CD4-positive, alpha-beta T cell treated with Interleukin-15 for 1 hour (primary cell): Measurements from ENCODE around the gene PMP22.
"Not testable (repeated sequence)": the region's sequence is repeated elsewhere in the genome, so short reads cannot be mapped to it uniquely, and the experiment has no call there.

Source experiments
- DNase-seq: peaks from one replicate; pipeline ENCODE4 v3.0.0-alpha.2; 2020

Gene PMP22

DNA sequence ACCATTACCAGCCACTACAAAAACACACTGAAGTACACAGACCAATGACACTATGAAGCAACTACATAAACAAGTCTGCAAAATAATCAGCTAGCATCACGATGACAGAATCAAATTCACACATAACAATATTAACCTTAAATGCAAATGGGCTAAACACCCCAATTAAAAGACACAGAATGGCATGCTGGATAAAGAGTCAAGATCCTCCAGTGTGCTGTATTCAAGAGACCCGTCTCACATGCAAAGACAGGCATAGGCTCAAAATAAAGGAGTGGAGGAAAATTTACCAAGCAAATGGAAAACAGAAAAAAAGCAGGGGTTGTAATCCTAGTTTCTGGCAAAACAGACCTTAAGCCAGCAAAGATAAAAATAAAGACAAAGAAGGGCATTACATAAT lies 64.6 kb downstream of the PMP22 start:
- not testable (repeated sequence) for DNase-seq

DNA sequence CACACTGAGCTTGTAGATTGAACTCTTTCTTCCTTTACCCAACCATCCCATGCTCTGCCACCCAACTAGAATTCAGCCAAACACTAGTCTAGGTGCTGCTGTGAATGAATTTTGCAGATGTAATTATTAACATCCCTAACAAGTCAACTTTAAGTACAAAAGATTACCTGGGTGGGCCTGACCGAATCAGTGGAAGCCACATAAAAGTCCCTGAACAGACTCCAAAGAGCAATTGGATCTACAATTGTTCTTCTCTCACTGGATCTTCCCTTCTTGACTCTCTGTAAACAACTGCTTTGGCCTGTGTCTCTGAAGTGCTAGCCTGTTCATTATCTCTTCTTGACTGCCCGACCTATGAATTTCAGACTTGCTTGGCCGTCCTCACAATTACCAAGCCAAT lies 67.9 kb downstream of the PMP22 start:
- no peak for DNase-seq

DNA sequence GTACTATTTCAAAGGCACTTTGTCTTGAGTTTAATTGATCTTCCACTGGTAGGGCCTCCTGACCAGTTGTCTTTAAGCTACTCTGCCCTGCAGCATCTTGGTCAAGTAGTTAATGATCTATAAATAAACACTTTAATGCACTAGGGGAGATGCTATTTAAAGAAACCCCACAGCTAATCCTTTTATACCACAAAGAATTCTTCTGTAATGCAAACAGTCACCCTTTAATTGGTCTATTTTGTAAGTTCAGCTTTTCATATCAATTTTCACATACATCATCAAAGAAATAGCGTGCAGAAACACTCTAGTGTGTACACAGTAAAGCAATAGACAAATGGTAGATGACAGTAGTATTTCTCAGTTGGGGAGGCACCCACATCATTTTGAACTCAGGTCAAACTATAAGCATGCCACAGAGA lies 70.3 kb downstream of the PMP22 start:
- DNase-seq, result no peak

DNA sequence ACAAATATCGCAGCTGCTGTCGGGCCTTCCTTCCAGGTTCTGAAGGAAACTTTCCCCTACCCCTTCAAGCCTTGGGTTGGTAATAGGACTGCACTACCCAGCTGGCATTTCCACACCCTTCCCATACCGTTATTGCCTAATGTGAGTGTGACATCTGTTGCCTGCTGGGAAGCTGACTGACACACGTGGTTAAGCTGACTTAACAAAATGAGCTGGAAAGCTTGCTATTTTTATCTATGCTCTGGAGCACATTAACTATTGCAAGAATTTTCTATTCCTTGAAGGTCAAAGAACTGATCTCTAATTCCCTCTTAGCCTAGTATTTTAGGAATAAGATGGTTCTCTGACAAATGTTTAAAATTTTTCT lies 79.5 kb downstream of the PMP22 start:
- no peak for DNase-seq

DNA sequence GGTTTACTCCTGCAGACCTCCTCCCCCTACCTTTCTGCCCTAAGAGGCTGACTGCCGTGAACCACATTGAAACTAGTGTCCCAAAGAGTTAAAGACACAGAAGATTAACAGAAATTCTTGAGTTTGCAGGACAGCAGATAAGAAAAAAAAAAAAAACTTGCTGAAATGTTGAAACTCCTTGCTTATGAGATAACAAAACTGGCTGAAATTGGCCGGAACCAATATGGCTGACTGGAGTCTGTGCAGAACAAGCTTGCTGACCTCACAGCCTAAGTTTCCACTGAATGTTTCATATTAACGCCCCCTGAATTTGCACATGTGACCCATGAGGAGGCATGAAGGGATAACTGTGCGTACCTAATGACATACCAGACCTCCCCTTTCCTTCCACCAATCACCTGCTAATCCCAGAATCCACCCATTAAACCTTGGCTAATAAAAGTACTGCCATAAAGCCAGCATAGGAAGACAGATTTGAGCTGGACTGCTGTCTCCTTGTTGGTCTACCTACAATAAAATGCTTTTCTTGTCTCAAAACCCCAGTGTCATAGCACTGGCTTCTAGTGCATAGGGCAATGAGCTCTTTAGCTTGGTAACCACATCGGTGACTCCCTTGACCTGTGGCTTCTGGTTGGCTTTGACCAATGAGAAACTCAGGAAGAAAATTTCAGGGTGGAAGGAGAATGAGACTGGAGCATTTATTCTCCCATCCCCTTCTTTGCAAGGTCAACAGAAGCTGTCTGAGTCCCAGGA lies 80.1 kb downstream of the PMP22 start:
- no peak for DNase-seq

DNA sequence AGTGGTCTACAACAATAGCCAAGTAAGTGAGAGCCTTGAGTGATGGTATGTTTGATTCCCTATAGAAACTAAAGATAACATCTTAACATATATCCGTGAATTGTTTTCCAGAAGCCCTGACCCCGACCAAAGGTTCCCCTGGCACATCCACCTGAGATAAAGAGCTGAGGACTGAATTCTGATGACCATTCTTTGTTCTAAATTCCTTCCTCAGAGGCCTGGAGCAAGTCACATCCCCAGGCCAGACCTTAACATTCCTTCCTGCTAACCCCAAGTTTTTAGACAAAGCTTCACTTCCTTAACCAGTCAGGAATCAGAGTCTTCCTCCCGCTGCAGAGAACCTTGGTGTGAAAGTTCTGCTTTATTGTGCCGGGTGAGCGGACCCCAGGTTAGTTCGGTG lies 83.3 kb downstream of the PMP22 start:
- no peak for DNase-seq

DNA sequence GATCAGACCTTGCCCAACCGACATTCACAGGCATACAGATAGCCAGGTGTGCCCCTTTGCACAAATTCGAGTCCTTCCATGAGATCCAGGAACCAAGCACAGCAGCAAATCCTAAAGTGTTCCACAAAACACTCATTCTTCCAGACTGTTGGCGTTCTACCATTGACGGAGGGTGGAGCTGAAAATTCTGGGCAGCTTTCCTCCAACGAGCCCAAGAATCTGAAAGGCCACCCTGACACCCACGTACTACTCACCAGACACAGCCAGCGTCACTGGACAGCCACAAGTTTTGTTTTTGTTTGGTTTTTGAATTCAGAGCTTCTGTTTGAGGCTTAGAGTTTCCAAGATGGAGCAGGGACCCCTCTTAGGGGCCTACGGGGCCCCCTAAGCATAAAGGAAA lies 83.8 kb downstream of the PMP22 start:
- DNase-seq, result no peak

DNA sequence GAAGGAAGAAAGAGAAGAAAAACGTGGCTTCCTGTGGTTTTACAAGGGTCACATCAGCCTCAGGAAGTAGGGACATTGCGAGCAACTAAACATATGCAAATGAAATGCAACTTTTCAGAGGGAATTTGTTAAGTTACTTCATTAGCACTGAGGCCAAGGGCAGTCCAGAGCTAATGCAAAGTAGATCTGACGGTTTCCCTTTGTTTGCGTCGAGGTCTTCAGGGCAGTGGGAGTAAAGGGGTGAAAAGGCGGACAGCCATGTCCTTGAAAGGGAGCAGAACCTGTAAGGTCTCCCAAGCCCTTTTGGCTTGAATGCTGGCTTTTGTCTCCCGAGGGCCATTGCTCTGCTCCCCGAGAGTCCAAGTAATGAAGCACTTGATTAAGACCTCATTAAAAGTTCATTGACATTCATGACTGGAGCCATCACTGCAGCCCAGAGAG lies 85.0 kb downstream of the PMP22 start:
- no peak for DNase-seq
